HS-5 (cell line): ENCODE data around the gene B3GALT5.

Experiments
- DNase-seq: peaks from one replicate; pipeline ENCODE4 v3.0.0-alpha.2; 2012; ENCODE audit warnings: low read depth

Gene B3GALT5

DNA sequence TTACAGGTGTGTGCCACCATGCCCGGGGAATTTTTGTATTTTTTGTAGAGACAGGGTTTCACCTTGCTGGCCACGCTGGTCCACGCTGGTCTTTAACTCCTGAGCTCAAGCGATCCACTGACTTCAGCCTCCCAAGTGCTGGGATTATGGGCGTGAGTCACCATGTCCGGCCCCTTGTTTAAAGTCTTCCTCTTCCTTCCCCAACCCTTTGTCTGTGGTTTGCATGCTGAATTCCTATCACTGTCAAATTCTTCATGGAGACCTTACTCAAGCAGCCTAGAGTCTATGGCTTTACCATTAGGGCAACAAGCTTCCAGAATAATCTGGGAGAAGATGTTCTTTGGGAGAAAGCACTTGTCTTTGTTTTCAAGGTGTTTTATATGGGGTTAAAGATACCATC is 34.7 kb downstream of the B3GALT5 start:
- peak; percentile 33 for DNase-seq

- no peak for DNase-seq
Measured at GRCh38 chr21:39648879-39649278, 36.1 kb downstream of the B3GALT5 start.

GRCh38 chr21:39649526-39649925 is 36.8 kb downstream of the B3GALT5 start:
- DNase-seq, result no peak

DNA sequence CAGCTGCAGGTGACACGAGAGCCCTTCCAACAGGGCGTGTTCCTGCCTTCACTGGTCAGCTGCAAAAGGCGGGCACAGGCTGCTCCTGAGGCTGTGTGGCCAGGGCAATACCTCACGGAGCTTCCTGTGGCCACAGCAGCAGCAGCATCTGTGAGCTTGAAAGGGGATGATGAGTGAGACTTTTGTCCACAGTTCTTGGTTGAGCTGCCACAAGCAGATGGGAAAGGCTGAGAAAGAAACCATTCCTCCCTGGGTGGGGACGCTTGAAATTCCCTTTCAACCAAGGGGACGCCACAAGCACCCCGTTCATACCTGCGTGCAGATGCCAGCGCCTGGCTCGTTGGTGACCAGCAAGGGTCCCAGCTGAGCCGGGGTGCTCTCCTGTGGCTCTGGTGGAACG is 37.6 kb downstream of the B3GALT5 start:
- no peak for DNase-seq

DNA sequence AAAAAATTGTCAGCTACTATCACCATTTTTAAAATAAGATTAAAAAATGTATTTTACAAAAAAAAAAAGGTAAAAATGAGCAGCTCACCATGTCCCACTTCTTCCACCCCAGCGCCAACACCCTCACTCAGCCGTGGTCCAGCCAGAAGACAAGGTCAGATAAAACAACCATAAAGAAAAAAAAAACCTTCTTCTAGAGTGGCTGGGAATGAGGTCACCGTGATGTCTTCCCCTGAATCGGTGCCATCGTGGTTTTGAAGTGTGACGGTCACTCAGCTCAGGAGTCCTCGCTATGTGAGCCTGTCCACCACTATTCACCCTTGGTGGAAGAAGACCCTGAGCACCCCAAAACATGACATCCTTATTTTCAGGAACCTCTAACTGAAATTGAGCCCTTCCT is 38.1 kb downstream of the B3GALT5 start:
- no peak for DNase-seq

DNA sequence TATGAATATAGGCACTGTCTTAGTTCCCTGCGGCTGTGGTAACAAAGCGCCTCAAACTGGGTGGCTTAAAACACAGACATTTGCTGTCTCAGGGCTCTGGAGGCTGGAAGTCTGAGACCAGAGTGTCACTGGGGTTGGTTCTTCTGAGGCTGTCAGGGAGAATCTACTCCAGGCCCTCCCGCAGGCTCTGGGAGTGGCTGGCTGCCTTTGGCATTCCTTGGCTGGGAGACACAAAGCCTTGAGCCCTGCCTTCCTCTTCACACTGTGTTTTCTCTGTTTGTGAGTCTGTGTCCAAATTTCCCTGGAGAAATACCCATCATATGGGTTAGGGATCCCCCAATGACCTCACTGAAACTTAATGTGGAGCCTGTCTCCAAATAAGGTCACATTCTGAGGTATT is 38.5 kb downstream of the B3GALT5 start:
- no peak for DNase-seq

DNA sequence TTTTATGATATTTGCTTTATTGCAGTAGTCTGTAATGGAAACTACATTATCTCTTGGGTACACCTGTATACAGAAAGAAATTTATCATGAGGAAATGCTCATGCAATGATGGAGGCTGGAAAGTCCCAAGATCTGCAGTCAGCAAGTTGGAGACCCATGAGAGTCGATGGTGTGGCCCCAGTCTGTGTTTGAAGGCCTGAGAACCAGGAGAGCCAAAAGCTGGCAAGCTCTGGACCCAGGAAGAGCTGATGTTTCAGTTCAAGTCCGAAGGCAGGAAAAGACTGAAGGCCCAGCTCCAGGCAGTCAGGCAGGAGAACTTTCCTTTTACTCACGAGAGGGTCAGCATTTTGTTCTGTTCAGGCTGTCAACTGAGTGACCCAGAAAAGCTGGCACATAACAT is 42.2 kb downstream of the B3GALT5 start:
- no peak for DNase-seq

- DNase-seq, result no peak
Measured at GRCh38 chr21:39655589-39655988, 42.8 kb downstream of the B3GALT5 start.

DNA sequence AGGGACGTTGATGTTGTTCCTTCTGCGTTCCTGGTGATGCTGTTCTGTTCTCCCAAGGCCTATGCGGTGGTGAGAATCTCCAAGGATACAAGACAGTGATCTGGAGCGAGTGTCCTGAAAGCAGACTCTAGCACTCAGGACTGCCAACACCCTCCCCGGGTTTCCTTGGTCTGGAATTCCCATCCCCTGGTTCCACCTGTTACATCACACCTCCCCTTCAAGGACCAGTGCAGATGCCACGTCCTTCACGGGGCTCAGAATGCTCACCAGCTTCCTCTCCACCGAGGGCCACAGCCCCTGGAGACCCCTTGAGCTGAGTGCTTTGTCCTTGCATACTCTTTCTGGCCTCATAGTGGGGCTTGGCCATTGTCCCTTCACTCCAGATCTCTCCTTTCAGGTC is 43.5 kb downstream of the B3GALT5 start:
- no peak for DNase-seq

- DNase-seq, result no peak
Measured at GRCh38 chr21:39657091-39657689, 44.5 kb downstream of the B3GALT5 start.

DNA sequence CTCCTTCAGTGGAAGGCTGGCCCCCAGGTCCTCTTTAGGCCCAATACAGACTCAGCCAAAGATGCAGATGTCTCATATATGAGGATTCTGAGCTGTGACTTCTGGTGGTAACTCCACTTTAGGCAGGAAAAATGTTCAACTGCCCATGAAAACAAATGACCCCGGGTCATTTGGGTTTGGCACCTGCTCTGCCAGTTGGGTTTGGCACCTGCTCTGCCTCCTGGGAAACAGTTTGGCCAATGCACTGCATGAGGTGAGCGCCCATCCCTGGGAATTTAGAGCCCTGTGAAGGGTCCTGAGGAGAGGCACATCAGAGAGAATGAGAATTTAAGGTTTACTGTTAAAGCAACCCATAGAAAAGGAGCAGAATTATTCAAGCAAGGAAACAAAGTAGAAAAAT is 45.3 kb downstream of the B3GALT5 start:
- no peak for DNase-seq

GRCh38 chr21:39659070-39659815 is 46.5 kb downstream of the B3GALT5 start:
- DNase-seq, result no peak

GRCh38 chr21:39660191-39660980 is 47.6 kb downstream of the B3GALT5 start:
- DNase-seq, result peak; percentile 26

DNA sequence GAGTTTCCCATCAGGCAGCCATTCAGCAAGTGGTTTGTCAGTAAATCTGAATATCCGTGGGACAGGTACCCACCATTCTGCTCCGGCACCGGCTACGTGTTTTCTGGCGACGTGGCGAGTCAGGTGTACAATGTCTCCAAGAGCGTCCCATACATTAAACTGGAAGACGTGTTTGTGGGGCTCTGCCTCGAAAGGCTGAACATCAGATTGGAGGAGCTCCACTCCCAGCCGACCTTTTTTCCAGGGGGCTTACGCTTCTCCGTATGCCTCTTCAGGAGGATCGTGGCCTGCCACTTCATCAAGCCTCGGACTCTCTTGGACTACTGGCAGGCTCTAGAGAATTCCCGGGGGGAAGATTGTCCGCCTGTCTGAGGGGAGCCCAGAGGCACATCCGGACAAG is 48.4 kb downstream of the B3GALT5 start:
- no peak for DNase-seq

- DNase-seq, result no peak
Measured at GRCh38 chr21:39661740-39662139, 49.0 kb downstream of the B3GALT5 start.

GRCh38 chr21:39662411-39662953 is 49.7 kb downstream of the B3GALT5 start:
- DNase-seq, result no peak

GRCh38 chr21:39663066-39663465 is 50.3 kb downstream of the B3GALT5 start:
- DNase-seq, result no peak

GRCh38 chr21:39663742-39664492 is 51.2 kb downstream of the B3GALT5 start:
- no peak for DNase-seq

DNA sequence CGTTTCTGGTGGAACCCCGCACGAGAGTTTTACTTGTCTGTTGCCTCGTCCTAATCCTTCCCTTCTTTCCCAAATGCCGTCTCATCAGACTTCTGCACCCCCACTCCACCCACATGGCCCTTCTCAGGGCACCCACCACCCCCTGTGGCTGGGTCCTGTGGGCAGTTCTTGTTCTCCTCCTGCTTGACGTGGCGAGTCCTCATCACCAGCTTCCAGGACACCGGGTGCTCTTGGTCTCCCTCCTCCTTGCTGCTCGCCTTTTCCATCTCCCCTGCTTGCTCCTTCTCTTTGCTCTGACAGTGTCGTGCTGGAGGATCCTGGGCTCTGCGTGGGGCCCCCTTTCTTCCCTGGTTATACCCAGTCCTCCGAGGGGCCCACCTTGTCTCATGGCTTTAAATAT is 51.8 kb downstream of the B3GALT5 start:
- no peak for DNase-seq

DNA sequence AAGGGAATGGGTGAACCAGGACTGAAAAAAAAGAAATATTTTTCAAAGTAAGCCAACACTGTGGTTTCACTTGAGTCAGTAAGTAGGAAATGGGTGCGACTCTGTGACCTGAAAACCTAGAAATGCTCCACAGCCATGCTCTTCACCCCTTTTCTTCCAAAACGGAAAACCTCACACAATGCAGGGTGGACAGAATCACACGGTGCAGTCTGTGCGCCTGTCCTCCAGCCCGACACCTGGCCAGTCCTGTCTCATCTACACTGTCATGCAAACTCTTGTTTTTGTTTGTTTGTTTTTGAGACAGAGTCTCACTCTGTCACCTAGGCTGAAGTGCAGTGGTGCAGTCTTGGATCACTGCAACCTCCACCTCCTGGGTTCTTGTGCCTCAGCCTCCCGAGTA is 53.3 kb downstream of the B3GALT5 start:
- DNase-seq, result no peak

GRCh38 chr21:39666681-39667315 is 54.1 kb downstream of the B3GALT5 start:
- no peak for DNase-seq
